HUES48 (cell line): ENCODE results near the gene ARRDC3.
"Not testable (repeated sequence)": the region's sequence is repeated elsewhere in the genome, so short reads cannot be mapped to it uniquely, and the experiment has no call there.

Experiments used
- H3K27ac ChIP-seq: one replicate; pipeline ENCODE4 v1.7.0; 2013; ENCODE audit warnings: low read depth, low read length, inconsistent platforms
- H3K27me3 ChIP-seq: 2 replicates; pipeline ENCODE4 v1.6.1; 2013; ENCODE audit warnings: mild to moderate bottlenecking, low read length; ENCODE audit not compliant: control insufficient read depth, insufficient read depth
- H3K36me3 ChIP-seq: 2 replicates; pipeline ENCODE4 v1.6.1; 2013; ENCODE audit warnings: low read length; ENCODE audit not compliant: control insufficient read depth, insufficient read depth
- H3K4me1 ChIP-seq: 2 replicates; pipeline ENCODE4 v1.6.1; 2013; ENCODE audit warnings: mild to moderate bottlenecking, low read length; ENCODE audit not compliant: control insufficient read depth, insufficient read depth
- H3K4me3 ChIP-seq: 2 replicates; pipeline ENCODE4 v1.5.1; 2013; ENCODE audit warnings: mild to moderate bottlenecking, low read depth, low read length
- H3K9ac ChIP-seq: 2 replicates; pipeline ENCODE4 v1.6.1; 2013; ENCODE audit warnings: mild to moderate bottlenecking, low read depth, low read length, moderate library complexity
- H3K9me3 ChIP-seq: 2 replicates; pipeline ENCODE4 v1.6.1; 2013; ENCODE audit warnings: low read length; ENCODE audit not compliant: control insufficient read depth, insufficient read depth

ARRDC3 gene

DNA sequence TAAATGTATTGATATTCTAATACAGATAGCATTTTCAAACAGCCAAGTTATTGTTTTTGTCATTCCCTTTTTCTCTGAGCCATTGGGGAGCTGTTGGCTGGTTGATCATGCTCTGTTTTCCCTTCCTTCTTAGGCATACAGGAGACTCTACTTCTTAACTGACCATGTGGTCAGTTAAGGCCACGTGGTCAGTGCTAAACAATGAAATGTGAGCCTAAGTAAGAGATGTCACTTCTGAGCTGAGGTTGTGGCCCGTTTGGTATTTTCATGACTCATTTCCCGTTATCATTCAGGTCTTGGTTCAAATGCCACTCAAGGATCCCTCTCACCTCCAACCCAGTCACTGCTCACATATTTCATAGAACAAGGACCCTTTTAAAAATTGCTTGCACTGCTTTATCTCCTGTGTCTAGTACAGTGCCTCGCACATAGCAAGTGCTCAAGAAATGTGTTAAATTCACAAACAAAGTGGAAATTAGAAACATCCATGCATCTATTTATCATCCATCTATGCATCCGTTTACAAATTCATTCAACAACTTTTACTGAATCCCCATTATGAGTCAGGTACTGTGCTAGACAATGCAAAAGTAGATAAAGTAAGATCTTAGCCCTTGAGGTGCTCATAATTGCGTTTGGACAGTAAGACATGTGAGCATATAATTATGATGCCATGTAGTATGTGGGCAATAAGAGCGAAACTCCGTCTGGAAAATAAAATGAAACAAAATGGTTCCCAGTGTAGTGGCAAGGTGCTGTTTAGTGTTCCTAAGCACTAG, 50.7 kb downstream of the ARRDC3 start:
- no peak overlapping the region for H3K9ac ChIP-seq
- no peaks in the 10 kb centered on the region for H3K9me3 ChIP-seq
- no peaks in the 10 kb centered on the region for H3K27me3 ChIP-seq
- H3K36me3 ChIP-seq: no peaks in the 10 kb centered on the region
- H3K27ac ChIP-seq: peak overlapping the region; percentile 10
- H3K4me1 ChIP-seq: 0 out of 2 replicates have a peak, but pooled peaks cover 13% of the 10 kb centered on the region
- H3K4me3 ChIP-seq: no peak overlapping the region

DNA sequence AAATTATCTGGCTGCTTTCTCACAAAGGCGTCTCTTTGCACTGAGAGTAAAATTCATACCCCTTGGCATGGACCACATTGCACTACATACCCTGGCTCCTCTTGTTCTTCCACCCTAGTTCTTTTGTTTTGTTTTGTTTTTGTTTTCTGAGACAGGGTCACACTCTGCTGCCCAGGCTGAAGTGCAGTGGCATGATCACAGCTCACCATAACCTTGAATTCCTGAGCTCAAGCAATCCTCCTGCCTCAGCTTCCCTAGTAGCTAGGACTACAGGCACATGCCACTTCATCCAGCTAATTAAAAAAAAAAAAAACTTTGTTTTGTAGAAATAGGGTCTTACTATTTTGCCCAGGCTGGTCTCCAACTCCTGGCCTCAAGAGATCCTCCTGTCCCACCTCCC, 51.4 kb downstream of the ARRDC3 start:
- Histone ChIP-seq H3K9me3 (no peaks in the 10 kb centered on the region), H3K36me3 (no peaks in the 10 kb centered on the region), H3K27ac (no peak overlapping the region), H3K4me1 (0 out of 2 replicates have a peak, but pooled peaks cover 13% of the 10 kb centered on the region), H3K4me3 (no peak overlapping the region), H3K9ac (no peak overlapping the region), H3K27me3 (no peaks in the 10 kb centered on the region)

DNA sequence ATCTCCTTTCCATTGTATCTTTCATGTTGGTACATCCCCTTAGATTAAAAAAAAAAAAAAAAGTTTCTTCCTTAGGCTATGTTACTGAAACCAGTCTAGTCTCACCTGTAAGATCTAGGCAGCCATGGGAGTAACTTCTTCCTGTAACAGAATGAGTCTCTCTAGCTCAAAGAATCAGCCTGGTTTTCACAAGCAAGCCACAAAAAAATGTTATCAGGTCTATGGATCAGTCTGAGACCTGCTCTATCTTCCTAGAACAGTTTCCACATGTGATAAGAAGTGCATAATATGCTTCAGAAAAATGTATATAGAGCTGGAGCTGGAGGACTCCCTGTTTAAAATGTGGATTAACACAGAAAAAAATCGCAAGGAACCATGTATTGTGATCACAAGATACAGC, 53.8 kb downstream of the ARRDC3 start:
- H3K9ac ChIP-seq: no peak overlapping the region
- H3K27ac ChIP-seq: no peak overlapping the region
- no peaks in the 10 kb centered on the region for H3K9me3 ChIP-seq
- no peaks in the 10 kb centered on the region for H3K36me3 ChIP-seq
- no peak overlapping the region for H3K4me3 ChIP-seq
- H3K4me1 ChIP-seq: 0 out of 2 replicates have a peak, but pooled peaks cover 13% of the 10 kb centered on the region
- no peaks in the 10 kb centered on the region for H3K27me3 ChIP-seq

DNA sequence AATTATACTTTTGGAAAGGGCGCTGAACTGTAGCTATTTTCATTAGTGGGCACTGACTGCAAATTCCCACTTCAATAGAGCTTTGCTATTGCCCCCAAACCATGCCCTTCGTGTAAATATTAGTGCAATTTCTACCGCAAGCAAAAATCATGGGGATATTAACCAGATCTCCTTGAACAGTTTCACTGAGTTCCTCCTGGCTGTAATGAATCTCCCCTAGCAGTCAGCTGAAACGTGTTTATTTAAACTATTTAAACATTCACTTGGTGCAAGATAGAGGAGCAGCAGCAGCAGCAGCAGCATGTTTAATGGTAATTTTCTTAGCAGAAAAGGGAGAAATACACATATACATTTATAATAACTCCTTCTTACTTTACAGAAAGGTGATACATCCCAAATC, 54.4 kb downstream of the ARRDC3 start:
- Histone ChIP-seq H3K4me3 (no peak overlapping the region), H3K9me3 (no peaks in the 10 kb centered on the region), H3K9ac (no peak overlapping the region), H3K36me3 (no peaks in the 10 kb centered on the region), H3K27me3 (no peaks in the 10 kb centered on the region), H3K27ac (no peak overlapping the region), H3K4me1 (0 out of 2 replicates have a peak, but pooled peaks cover 13% of the 10 kb centered on the region)

DNA sequence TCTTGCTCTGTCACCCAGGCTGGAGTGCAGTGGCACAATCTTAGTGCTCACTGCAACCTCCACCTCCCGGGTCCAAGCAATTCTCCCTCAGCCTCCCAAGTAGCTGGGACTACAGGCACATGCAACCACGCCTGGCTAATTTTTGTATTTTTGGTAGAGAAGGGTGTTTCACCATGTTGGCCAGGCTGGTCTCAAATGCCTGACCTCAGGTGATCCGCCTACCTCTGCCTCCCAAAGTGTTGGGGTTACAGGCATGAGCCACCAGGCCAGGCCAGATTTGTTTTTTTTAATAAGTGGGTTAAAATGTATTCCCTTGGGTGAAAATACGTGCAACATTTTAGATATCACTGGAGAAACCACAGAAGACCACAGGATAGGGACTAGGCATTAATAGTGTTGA, 60.1 kb downstream of the ARRDC3 start:
- not testable (repeated sequence) for H3K4me3 ChIP-seq, H3K36me3 ChIP-seq, H3K9me3 ChIP-seq, H3K27me3 ChIP-seq, H3K9ac ChIP-seq, H3K27ac ChIP-seq, H3K4me1 ChIP-seq

DNA sequence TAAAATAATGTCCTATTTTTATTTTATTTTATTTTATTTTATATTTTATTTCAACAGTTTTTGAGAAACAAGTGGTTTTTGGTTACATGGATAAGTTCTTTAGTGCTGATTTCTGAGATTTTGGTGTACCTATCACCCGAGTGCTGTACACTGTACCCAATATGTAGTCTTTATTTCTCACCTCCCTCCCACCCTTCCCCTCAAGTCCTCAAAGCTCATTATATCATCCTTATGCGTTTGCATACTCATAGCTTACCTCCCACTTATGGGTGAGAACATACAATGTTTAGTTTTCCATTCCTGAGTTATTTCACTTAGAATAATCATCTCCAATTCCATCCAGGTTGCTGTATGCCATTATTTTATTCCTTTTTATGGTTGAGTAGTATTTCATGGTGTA, 63.5 kb downstream of the ARRDC3 start:
- Histone ChIP-seq H3K9me3 (no peaks in the 10 kb centered on the region), H3K36me3 (no peaks in the 10 kb centered on the region), H3K4me1 (0 out of 2 replicates have a peak, but pooled peaks cover 7% of the 10 kb centered on the region), H3K4me3 (no peak overlapping the region), H3K27ac (no peak overlapping the region), H3K9ac (no peak overlapping the region), H3K27me3 (no peaks in the 10 kb centered on the region)

DNA sequence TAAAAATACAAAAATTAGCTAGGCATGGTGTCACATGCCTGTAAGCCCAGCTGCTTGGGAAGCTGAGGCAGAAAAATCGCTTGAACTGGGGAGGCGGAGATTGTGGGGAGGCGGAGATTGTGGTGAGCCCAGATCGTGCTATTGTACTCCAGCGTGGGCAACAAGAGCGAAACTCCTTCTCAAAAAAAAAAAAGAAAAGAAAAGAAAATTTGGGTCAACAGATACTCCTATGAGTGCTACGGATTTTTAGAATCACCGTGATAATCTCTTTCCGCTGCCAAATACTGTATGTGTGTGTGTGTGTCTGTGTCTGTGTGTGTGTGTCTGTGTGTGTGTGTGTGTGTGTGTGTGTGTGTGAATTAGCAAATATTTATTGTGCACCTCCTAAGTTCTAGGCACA, 64.4 kb downstream of the ARRDC3 start:
- Histone ChIP-seq H3K9ac (no peak overlapping the region), H3K4me1 (peaks cover 10% of the 10 kb centered on the region; the same call in 1 of the 2 replicates), H3K4me3 (no peak overlapping the region), H3K27me3 (no peaks in the 10 kb centered on the region), H3K36me3 (no peaks in the 10 kb centered on the region), H3K9me3 (no peaks in the 10 kb centered on the region), H3K27ac (no peak overlapping the region)
